ENCODE measurements around the gene AOPEP.
"Not testable (repeated sequence)": the region's sequence is repeated elsewhere in the genome, so short reads cannot be mapped to it uniquely, and the experiment has no call there.

DNA sequence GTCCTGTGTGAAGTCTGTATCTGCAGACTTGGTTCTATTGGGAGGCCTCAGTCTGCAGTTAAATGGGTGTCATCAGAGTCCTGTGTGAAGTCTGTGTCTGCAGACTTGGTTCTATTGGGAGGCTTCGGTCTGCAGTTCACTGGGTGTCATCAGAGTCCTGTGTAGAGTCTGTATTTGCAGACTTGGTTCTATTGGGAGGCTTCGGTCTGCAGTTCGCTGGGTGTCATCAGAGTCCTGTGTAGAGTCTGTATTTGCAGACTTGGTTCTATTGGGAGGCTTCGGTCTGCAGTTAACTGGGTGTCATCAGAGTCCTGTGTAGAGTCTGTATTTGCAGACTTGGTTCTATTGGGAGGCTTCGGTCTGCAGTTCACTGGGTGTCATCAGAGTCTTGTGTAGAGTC, 239.1 kb downstream of the AOPEP start:
- TF ChIP-seq, protein P1, sequence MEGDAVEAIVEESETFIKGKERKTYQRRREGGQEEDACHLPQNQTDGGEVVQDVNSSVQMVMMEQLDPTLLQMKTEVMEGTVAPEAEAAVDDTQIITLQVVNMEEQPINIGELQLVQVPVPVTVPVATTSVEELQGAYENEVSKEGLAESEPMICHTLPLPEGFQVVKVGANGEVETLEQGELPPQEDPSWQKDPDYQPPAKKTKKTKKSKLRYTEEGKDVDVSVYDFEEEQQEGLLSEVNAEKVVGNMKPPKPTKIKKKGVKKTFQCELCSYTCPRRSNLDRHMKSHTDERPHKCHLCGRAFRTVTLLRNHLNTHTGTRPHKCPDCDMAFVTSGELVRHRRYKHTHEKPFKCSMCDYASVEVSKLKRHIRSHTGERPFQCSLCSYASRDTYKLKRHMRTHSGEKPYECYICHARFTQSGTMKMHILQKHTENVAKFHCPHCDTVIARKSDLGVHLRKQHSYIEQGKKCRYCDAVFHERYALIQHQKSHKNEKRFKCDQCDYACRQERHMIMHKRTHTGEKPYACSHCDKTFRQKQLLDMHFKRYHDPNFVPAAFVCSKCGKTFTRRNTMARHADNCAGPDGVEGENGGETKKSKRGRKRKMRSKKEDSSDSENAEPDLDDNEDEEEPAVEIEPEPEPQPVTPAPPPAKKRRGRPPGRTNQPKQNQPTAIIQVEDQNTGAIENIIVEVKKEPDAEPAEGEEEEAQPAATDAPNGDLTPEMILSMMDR (IDR thresholded peaks at IDR 0.05; ENCODE audit: low read depth, low read length, poor library complexity, severe bottlenecking): not testable (repeated sequence)
- not testable (repeated sequence) for TF ChIP-seq EZH2phosphoT487 (IDR thresholded peaks at IDR 0.05; ENCODE audit: borderline replicate concordance, low read length)

Measured in DOHH2 (cell line).